ENCODE data around the gene ABCB8. TPM values are rescaled to one million over a fixed set of nuclear protein-coding genes. Genes with fewer than 3 reads are reported as not detected.
A peak's percentile ranks its signal among the peaks of the same experiment; 100 is the strongest.

ABCB8 gene
- total RNA-seq, 1 donor from 2014 or later = 36.2 TPM

DNA sequence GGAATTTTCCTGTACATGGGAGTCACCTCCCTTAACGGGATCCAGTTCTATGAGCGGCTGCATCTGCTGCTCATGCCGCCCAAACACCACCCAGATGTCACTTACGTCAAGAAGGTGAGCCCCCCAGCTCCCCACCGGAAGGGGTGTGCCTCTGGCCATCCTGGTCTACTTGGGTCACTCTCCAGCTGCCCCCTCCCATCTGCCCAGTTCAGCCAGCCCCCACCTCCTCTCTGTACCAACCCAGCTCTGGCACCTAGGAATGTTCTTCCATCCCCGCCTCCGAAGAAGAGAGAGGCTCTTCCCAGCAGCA, 47.4 kb downstream of the ABCB8 start:
- no peaks in the 10 kb centered on the region for H3K27me3 Mint-ChIP-seq
- TF ChIP-seq, protein P1, sequence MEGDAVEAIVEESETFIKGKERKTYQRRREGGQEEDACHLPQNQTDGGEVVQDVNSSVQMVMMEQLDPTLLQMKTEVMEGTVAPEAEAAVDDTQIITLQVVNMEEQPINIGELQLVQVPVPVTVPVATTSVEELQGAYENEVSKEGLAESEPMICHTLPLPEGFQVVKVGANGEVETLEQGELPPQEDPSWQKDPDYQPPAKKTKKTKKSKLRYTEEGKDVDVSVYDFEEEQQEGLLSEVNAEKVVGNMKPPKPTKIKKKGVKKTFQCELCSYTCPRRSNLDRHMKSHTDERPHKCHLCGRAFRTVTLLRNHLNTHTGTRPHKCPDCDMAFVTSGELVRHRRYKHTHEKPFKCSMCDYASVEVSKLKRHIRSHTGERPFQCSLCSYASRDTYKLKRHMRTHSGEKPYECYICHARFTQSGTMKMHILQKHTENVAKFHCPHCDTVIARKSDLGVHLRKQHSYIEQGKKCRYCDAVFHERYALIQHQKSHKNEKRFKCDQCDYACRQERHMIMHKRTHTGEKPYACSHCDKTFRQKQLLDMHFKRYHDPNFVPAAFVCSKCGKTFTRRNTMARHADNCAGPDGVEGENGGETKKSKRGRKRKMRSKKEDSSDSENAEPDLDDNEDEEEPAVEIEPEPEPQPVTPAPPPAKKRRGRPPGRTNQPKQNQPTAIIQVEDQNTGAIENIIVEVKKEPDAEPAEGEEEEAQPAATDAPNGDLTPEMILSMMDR (IDR thresholded peaks at IDR 0.05; ENCODE audit: unreplicated experiment) = no peak
- H3K27ac Mint-ChIP-seq = no peak overlapping the region
- H3K4me3 Mint-ChIP-seq (ENCODE audit: low read depth) = no peak overlapping the region
- no peaks in the 10 kb centered on the region for H3K9me3 Mint-ChIP-seq (ENCODE audit: low read depth)
- H3K4me1 Mint-ChIP-seq (ENCODE audit: low read depth) = peaks cover 5% of the 10 kb centered on the region
- no peak for DNase-seq (ENCODE audit: low spot score, unreplicated experiment)
- peaks cover 11% of the 10 kb centered on the region for H3K36me3 Mint-ChIP-seq (ENCODE audit: insufficient read depth)

DNA sequence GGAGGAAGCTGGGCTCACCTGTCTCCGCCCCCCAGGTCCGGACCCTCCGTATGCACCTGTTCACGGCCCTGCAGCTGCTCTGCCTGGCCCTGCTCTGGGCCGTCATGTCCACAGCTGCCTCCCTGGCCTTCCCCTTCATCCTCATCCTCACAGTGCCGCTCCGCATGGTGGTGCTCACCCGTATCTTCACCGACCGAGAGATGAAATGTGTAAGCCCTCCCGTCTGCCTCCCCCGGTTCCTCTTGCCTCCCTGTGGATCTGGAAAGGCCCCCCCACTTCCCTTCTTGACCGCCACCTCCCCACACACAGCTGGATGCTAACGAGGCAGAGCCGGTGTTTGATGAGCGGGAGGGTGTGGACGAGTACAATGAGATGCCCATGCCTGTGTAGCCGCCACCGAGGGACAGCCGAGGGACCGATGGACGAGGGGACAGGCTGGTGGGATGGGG, 47.8 kb downstream of the ABCB8 start:
- H3K4me1 Mint-ChIP-seq (ENCODE audit: low read depth) = peaks cover 5% of the 10 kb centered on the region
- TF ChIP-seq, protein P1 (IDR thresholded peaks at IDR 0.05; ENCODE audit: unreplicated experiment) = no peak
- no peak for DNase-seq (ENCODE audit: low spot score, unreplicated experiment)
- H3K9me3 Mint-ChIP-seq (ENCODE audit: low read depth) = no peaks in the 10 kb centered on the region
- H3K36me3 Mint-ChIP-seq (ENCODE audit: insufficient read depth) = peaks cover 11% of the 10 kb centered on the region
- H3K27ac Mint-ChIP-seq = no peak overlapping the region
- H3K4me3 Mint-ChIP-seq (ENCODE audit: low read depth) = no peak overlapping the region
- H3K27me3 Mint-ChIP-seq = no peaks in the 10 kb centered on the region

DNA sequence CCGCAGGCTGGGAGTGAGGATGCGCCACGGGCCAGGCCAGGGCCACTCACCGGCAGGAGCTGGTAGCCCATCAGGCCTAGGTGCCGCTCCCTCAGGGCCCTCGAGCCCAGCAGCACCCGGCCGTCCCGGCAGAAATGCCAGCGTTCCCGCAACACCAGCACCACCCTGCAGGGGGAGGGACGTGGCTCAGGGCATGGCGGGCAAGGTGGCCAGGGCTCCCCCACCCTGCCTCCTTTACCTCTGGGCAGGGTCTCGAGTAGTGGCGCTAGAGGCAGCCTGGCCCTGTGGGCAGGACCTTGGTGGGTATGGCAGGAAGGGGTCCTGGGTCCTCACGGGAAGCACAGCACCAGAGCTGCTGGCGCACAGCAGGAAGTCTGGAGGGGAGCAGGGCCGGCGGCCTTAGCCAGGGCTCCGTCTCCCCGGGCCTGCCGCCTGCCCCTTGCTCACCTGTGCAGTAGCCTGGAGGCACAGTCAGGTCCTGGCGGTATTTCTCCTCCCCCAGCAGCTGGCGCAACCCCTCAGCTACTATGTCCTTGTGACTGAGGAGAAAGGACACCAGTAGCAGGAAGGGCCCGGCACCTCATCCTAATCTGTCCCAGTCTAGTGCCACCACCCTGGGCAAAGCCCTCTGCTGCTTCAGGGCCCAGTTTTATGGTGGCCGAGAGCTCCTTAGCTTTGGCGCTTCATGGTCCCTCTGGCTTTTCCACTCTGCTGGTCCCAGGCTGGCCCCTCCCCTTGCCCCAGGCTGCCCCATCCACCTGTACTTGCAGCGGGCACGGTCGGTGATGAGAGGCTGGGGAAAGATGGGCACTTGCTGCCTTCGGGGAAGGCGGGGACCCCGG, 48.8 kb downstream of the ABCB8 start:
- H3K4me3 Mint-ChIP-seq (ENCODE audit: low read depth) = no peak overlapping the region
- DNase-seq (ENCODE audit: low spot score, unreplicated experiment) = no peak
- peaks cover 7% of the 10 kb centered on the region for H3K4me1 Mint-ChIP-seq (ENCODE audit: low read depth)
- H3K36me3 Mint-ChIP-seq (ENCODE audit: insufficient read depth) = peaks cover 9% of the 10 kb centered on the region
- TF ChIP-seq, protein P1 (IDR thresholded peaks at IDR 0.05; ENCODE audit: unreplicated experiment) = peak; percentile 39
- no peak overlapping the region for H3K27ac Mint-ChIP-seq
- no peaks in the 10 kb centered on the region for H3K9me3 Mint-ChIP-seq (ENCODE audit: low read depth)
- H3K27me3 Mint-ChIP-seq = no peaks in the 10 kb centered on the region

DNA sequence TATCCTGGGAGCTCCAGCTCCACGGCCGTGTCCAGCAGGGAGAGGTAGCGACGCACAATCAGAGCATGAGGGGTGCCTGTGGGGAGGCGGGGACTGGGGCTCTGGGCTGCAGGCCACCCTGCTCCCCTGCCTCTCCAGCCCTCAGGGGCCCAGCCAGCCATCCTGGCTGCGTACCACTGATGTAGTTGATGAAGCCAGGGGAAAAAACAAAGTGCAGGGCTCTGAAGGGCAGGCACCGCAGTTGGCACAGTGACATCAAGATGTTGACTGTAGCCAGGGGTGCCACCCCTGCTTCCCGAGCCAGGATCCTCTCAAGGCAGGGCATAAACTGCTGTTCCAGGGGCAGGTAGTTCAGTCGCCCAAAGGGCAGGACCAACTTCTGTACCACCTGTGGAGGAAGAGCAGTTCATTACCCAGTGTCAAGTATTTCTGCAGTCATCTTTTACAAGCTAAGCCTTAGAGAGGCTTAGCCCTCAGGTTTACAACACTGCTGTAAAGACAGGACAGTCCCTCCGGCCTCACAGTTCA, 49.5 kb downstream of the ABCB8 start:
- DNase-seq (ENCODE audit: low spot score, unreplicated experiment) = no peak
- H3K27me3 Mint-ChIP-seq = no peaks in the 10 kb centered on the region
- peaks cover 8% of the 10 kb centered on the region for H3K36me3 Mint-ChIP-seq (ENCODE audit: insufficient read depth)
- TF ChIP-seq, protein P1 (IDR thresholded peaks at IDR 0.05; ENCODE audit: unreplicated experiment) = no peak
- peaks cover 10% of the 10 kb centered on the region for H3K4me1 Mint-ChIP-seq (ENCODE audit: low read depth)
- peak overlapping the region; percentile 49 for H3K4me3 Mint-ChIP-seq (ENCODE audit: low read depth)
- H3K27ac Mint-ChIP-seq = no peak overlapping the region
- no peaks in the 10 kb centered on the region for H3K9me3 Mint-ChIP-seq (ENCODE audit: low read depth)

DNA sequence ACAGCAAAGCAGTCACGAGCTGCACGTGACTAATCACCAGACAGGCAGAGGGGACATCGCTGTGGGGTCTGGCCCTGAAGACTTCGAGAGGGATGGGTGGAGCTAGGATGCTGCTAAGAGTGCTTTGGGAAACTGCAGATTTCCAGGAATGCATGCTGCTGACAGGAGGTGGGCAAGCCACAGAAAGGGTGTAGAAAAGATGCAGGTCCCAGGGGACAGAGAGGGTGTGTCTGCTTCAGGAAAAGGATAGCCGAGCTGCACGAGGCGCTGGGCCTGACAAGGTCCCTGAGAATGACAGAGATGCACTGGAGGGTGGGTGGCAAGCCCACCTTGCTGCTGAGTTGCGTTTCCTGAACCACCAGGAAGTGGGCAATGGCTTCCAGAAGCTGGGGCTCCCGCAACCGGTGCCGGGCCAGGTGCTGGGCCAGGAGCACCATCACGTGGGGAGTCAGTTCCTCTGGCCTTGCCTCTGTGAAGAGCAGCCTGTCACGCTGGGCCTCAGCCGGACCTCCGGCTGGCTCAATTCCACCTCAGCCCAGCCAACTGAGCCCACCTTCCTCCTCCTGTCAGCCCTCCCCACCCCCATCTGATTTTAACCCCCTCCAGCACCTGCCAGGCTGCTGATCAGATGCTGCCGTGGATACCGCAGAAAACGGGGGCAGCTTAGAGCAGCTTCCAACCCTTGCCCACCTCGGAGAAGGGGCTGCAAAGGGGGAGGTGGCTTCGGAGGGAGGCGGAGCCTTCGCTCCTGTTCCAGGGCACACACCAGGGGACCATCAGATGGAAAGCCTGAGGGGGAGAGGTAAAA, 50.2 kb downstream of the ABCB8 start:
- H3K4me3 Mint-ChIP-seq (ENCODE audit: low read depth) = peak overlapping the region; percentile 85
- DNase-seq (ENCODE audit: low spot score, unreplicated experiment) = no peak
- H3K27me3 Mint-ChIP-seq = no peaks in the 10 kb centered on the region
- H3K36me3 Mint-ChIP-seq (ENCODE audit: insufficient read depth) = peaks cover 8% of the 10 kb centered on the region
- no peaks in the 10 kb centered on the region for H3K9me3 Mint-ChIP-seq (ENCODE audit: low read depth)
- TF ChIP-seq, protein P1 (IDR thresholded peaks at IDR 0.05; ENCODE audit: unreplicated experiment) = no peak
- H3K27ac Mint-ChIP-seq = peak overlapping the region; percentile 29
- peaks cover 12% of the 10 kb centered on the region for H3K4me1 Mint-ChIP-seq (ENCODE audit: low read depth)
